IgD-negative memory B cell (primary cell): Measurements from ENCODE around the gene INSM2. TPM values are rescaled to one million over a fixed set of nuclear protein-coding genes. Genes with fewer than 3 reads are reported as not detected.

Experiments used
- H3K27ac Mint-ChIP-seq, 3 donors: one replicate each; pipeline ENCODE4 v1.8.0; 2020 to 2022; ENCODE audit warnings: mild to moderate bottlenecking in 3 of 3, mixed read lengths in 3 of 3, moderate library complexity in 1 of 3
- H3K27me3 Mint-ChIP-seq: one replicate; pipeline ENCODE4 v1.8.0; 2021; ENCODE audit warnings: mixed read lengths
- H3K36me3 Mint-ChIP-seq: one replicate; pipeline ENCODE4 v1.8.0; 2020; ENCODE audit warnings: mild to moderate bottlenecking, mixed read lengths
- H3K4me1 Mint-ChIP-seq, 3 donors: one replicate each; pipeline ENCODE4 v1.8.0; 2020 to 2022; ENCODE audit warnings: mixed read lengths in 3 of 3, mild to moderate bottlenecking in 1 of 3
- H3K4me3 Mint-ChIP-seq, 4 donors: one replicate each; pipeline ENCODE4 v1.8.0; 2020 to 2022; ENCODE audit warnings: mild to moderate bottlenecking in 4 of 4, mixed read lengths in 4 of 4, moderate library complexity in 3 of 4
- H3K9me3 Mint-ChIP-seq, 3 donors: one replicate each; pipeline ENCODE4 v1.8.0; 2020 to 2021; ENCODE audit warnings: mixed read lengths in 3 of 3, mild to moderate bottlenecking in 1 of 3
- polyA plus RNA-seq: library from polyadenylated mRNA; unstranded; fragments of 300-500 nt; fragmentation: Illumina TruSeq; gene quantifications from one replicate; pipeline ENCODE4 v1.2.3, GENCODE V29; 2021

INSM2 gene
- polyA plus RNA-seq, 1 donor from 2014 or later = not detected

GRCh38 chr14:35532783-35533356 is 1.1 kb upstream of the INSM2 start:
- Mint-ChIP-seq H3K4me1 (peaks cover 6 to 10% (median 7%) of the 10 kb centered on the region in 3 donors), H3K27me3 (peaks cover 42% of the 10 kb centered on the region), H3K36me3 (peaks cover 3% of the 10 kb centered on the region), H3K4me3 (peak overlapping the region; percentile 77 to 93 (median 82)), H3K27ac (peak overlapping the region in 1 of 3 donors; percentile 69), H3K9me3 (peaks cover 0 to 3% (median 0%) of the 10 kb centered on the region in 3 donors)

DNA sequence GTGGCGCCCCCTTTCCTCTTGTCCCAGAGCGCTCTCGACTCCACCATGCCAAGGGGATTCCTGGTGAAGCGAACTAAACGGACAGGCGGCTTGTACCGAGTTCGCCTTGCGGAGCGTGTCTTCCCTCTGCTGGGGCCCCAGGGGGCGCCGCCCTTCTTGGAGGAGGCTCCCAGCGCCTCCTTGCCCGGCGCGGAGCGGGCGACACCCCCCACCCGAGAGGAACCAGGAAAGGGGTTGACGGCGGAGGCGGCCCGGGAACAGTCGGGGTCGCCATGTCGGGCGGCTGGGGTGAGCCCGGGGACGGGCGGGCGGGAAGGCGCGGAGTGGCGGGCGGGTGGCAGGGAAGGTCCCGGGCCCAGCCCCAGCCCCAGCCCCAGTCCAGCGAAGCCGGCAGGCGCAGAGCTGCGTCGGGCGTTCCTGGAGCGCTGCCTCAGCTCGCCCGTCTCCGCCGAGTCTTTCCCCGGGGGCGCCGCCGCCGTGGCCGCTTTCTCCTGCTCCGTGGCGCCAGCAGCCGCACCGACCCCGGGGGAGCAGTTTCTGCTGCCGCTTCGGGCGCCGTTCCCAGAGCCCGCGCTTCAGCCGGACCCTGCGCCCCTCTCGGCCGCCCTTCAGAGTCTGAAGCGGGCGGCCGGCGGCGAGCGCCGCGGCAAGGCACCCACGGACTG is 376 bp downstream of the INSM2 start:
- H3K4me1 Mint-ChIP-seq = peaks cover 6 to 13% (median 7%) of the 10 kb centered on the region in 3 donors
- peaks cover 0 to 3% (median 0%) of the 10 kb centered on the region in 3 donors for H3K9me3 Mint-ChIP-seq
- peaks cover 40% of the 10 kb centered on the region for H3K27me3 Mint-ChIP-seq

GRCh38 chr14:35534873-35535482 is 1.0 kb downstream of the INSM2 start:
- Mint-ChIP-seq H3K4me3 (peak overlapping the region; percentile 77 to 93 (median 88)), H3K27ac (peak overlapping the region in 2 of 3 donors; percentile 31 to 60), H3K27me3 (peaks cover 36% of the 10 kb centered on the region), H3K36me3 (peaks cover 9% of the 10 kb centered on the region), H3K4me1 (peaks cover 6 to 18% (median 10%) of the 10 kb centered on the region in 3 donors), H3K9me3 (peaks cover 0 to 3% (median 0%) of the 10 kb centered on the region in 3 donors)

More for the DNA sequence above, 376 bp downstream of the INSM2 start:
- Mint-ChIP-seq H3K36me3 (peaks cover 7% of the 10 kb centered on the region), H3K4me3 (peak overlapping the region; percentile 77 to 93 (median 88)), H3K27ac (peak overlapping the region in 1 of 3 donors; percentile 31)

DNA sequence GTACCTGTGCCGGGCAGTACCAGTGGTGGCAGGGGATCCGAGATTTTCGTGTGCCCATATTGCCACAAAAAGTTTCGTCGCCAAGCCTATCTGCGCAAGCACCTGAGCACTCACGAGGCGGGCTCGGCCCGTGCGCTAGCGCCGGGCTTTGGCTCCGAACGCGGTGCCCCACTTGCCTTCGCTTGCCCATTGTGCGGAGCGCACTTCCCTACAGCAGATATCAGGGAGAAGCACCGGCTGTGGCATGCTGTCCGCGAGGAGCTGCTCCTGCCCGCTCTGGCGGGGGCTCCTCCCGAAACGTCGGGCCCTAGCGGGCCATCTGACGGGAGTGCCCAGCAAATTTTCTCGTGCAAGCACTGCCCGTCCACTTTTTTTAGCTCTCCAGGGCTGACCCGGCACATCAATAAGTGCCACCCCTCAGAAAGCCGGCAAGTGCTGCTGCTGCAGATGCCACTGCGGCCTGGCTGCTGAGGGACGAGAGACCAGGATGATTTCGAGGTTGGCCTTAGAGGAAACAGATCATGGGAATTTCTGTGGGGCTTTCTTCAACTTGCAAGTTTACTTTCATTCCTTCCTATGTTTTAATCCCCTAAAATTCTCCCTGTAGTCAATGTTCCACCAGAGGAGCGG is 1.6 kb downstream of the INSM2 start:
- peak overlapping the region in 3 of 4 donors; percentile 8 to 89 (median 88) for H3K4me3 Mint-ChIP-seq
- peaks cover 9% of the 10 kb centered on the region for H3K36me3 Mint-ChIP-seq
- H3K9me3 Mint-ChIP-seq = peaks cover 0 to 3% (median 0%) of the 10 kb centered on the region in 3 donors
- peaks cover 36% of the 10 kb centered on the region for H3K27me3 Mint-ChIP-seq
- peak overlapping the region in 2 of 3 donors; percentile 6 to 60 for H3K27ac Mint-ChIP-seq
- peaks cover 6 to 21% (median 13%) of the 10 kb centered on the region in 3 donors for H3K4me1 Mint-ChIP-seq

- H3K4me3 Mint-ChIP-seq = no peak overlapping the region
- no peaks in the 10 kb centered on the region for H3K9me3 Mint-ChIP-seq
- H3K27me3 Mint-ChIP-seq = peaks cover 13% of the 10 kb centered on the region
- H3K36me3 Mint-ChIP-seq = peaks cover 13% of the 10 kb centered on the region
- H3K27ac Mint-ChIP-seq = no peak overlapping the region
- peaks cover 4 to 16% (median 10%) of the 10 kb centered on the region in 3 donors for H3K4me1 Mint-ChIP-seq
Measured at GRCh38 chr14:35539969-35540368, 6.0 kb downstream of the INSM2 start.

GRCh38 chr14:35543006-35543405 is 9.0 kb downstream of the INSM2 start:
- Mint-ChIP-seq H3K9me3 (no peaks in the 10 kb centered on the region), H3K27ac (no peak overlapping the region), H3K36me3 (peaks cover 9% of the 10 kb centered on the region), H3K4me1 (peaks cover 3 to 10% (median 8%) of the 10 kb centered on the region in 3 donors), H3K27me3 (no peaks in the 10 kb centered on the region), H3K4me3 (no peak overlapping the region)

DNA sequence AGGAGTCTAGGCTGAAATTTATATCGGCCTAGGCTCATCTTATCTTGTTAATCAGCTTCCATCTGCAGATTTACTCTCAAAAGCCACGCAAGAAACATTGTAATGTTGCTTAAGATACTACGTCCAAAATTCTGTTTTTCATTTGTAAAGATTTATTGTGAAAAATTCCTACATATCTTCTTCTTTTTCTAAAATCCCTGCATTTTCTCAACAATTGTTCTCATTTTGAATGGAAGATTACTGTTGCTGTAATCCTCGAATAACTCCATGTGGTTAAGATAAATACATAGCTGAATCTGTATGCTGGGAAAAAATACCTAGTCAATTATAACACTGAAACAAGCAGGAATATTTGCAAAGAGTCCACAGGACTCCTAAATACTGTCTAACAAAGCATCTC is 15.6 kb downstream of the INSM2 start:
- no peaks in the 10 kb centered on the region for H3K4me1 Mint-ChIP-seq
- H3K4me3 Mint-ChIP-seq = no peak overlapping the region
- no peak overlapping the region for H3K27ac Mint-ChIP-seq
- H3K9me3 Mint-ChIP-seq = no peaks in the 10 kb centered on the region
- peaks cover 4% of the 10 kb centered on the region for H3K36me3 Mint-ChIP-seq
- H3K27me3 Mint-ChIP-seq = no peaks in the 10 kb centered on the region

DNA sequence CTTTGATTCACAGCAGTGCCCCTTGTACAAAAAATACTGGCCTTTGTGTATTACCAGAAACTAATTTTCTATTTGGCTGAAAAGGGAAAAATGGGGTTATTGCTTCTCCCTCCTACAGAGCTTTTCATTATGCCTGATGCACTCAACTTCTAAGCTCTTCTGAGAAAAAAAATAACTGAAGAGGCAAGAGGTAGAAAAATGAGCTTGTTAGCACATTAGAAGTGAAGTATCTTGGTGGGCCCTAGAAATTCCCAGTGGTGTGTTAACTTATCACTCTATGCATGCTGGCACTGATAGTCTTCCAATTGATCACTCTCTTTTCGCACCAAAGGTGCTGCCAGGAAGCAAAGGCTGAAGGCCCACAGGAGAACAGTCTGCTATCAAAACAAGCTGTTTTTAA is 17.1 kb downstream of the INSM2 start:
- no peaks in the 10 kb centered on the region for H3K9me3 Mint-ChIP-seq
- no peaks in the 10 kb centered on the region for H3K27me3 Mint-ChIP-seq
- no peaks in the 10 kb centered on the region for H3K4me1 Mint-ChIP-seq
- no peak overlapping the region for H3K27ac Mint-ChIP-seq
- H3K36me3 Mint-ChIP-seq = peaks cover 4% of the 10 kb centered on the region
- no peak overlapping the region for H3K4me3 Mint-ChIP-seq

GRCh38 chr14:35553808-35554207 is 19.8 kb downstream of the INSM2 start:
- Mint-ChIP-seq H3K9me3 (no peaks in the 10 kb centered on the region), H3K4me1 (no peaks in the 10 kb centered on the region), H3K36me3 (peaks cover 2% of the 10 kb centered on the region), H3K27me3 (no peaks in the 10 kb centered on the region), H3K4me3 (no peak overlapping the region), H3K27ac (no peak overlapping the region)

DNA sequence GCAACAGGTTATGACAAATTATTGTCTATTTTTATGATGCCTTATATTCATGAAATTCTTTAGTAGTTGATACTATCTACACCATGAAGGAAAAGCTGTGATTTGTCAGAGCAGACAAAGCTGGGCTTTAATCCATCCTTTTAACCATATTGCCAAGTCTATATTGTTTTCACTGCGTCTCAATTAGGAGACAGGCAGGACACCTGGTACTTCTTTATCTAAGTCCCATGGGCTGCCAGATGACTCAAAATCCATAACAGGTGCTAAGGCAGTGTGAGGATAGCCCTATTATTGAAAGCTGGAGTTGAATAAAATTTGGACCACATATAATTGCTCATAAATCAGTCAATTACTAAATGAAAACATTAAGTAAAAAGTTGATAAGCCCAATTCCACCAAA is 22.6 kb downstream of the INSM2 start:
- H3K27me3 Mint-ChIP-seq = no peaks in the 10 kb centered on the region
- H3K9me3 Mint-ChIP-seq = no peaks in the 10 kb centered on the region
- H3K4me1 Mint-ChIP-seq = no peaks in the 10 kb centered on the region
- peaks cover 3% of the 10 kb centered on the region for H3K36me3 Mint-ChIP-seq
- H3K27ac Mint-ChIP-seq = no peak overlapping the region
- no peak overlapping the region for H3K4me3 Mint-ChIP-seq

- H3K4me3 Mint-ChIP-seq = no peak overlapping the region
- peaks cover 3% of the 10 kb centered on the region for H3K36me3 Mint-ChIP-seq
- H3K9me3 Mint-ChIP-seq = no peaks in the 10 kb centered on the region
- H3K27me3 Mint-ChIP-seq = no peaks in the 10 kb centered on the region
- H3K4me1 Mint-ChIP-seq = no peaks in the 10 kb centered on the region
- H3K27ac Mint-ChIP-seq = no peak overlapping the region
Measured at GRCh38 chr14:35557221-35557747, 23.3 kb downstream of the INSM2 start.

GRCh38 chr14:35558680-35559079 is 24.7 kb downstream of the INSM2 start:
- H3K4me3 Mint-ChIP-seq = no peak overlapping the region
- H3K27ac Mint-ChIP-seq = no peak overlapping the region
- no peaks in the 10 kb centered on the region for H3K27me3 Mint-ChIP-seq
- peaks cover 10% of the 10 kb centered on the region for H3K36me3 Mint-ChIP-seq
- H3K4me1 Mint-ChIP-seq = no peaks in the 10 kb centered on the region
- no peaks in the 10 kb centered on the region for H3K9me3 Mint-ChIP-seq

- Mint-ChIP-seq H3K27me3 (no peaks in the 10 kb centered on the region), H3K27ac (no peak overlapping the region), H3K36me3 (peaks cover 15% of the 10 kb centered on the region), H3K4me1 (no peaks in the 10 kb centered on the region), H3K9me3 (no peaks in the 10 kb centered on the region), H3K4me3 (no peak overlapping the region)
Measured at GRCh38 chr14:35565871-35566464, 32.0 kb downstream of the INSM2 start.

DNA sequence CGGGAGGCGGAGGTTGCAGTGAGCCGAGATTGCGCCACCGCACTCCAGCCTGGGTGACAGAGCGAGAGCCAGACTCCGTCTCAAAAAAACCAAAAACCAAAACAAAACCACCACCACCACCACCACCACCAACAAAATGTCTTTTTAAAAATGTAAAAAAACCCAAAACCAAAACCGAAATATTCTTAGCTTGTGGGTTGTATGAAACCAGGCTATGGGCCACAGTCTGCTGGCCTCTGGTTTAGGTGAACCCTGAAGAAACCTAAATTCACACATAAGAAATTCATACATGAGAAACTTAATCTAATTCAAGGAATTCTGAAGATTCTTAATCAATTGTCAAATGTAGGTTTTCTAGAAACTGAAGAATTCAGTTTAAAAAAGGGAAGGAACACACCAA is 37.6 kb downstream of the INSM2 start:
- H3K4me1 Mint-ChIP-seq = no peaks in the 10 kb centered on the region
- H3K9me3 Mint-ChIP-seq = no peaks in the 10 kb centered on the region
- no peak overlapping the region for H3K27ac Mint-ChIP-seq
- H3K36me3 Mint-ChIP-seq = peaks cover 14% of the 10 kb centered on the region
- H3K27me3 Mint-ChIP-seq = no peaks in the 10 kb centered on the region
- H3K4me3 Mint-ChIP-seq = no peak overlapping the region

DNA sequence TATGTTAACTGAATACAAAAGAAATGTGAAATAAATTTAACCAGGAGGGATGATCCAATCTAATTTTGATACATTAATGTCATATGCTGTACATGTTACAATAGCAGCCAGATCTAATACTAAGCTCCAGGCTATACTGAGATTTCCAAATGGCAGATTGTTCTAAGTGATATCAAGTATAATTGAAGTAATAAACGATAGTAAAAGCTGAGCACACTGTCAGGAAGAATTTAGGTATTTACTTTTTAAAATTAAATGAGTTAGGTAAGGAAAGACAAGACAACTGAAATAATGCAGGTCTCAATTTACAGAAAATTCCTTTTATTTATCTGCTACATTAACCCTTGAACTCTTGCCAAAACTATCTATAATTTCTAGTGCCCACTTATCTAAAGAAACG is 39.9 kb downstream of the INSM2 start:
- H3K4me1 Mint-ChIP-seq = peaks cover 0 to under 1% (median 0%) of the 10 kb centered on the region in 3 donors
- peaks cover 19% of the 10 kb centered on the region for H3K36me3 Mint-ChIP-seq
- no peak overlapping the region for H3K4me3 Mint-ChIP-seq
- no peak overlapping the region for H3K27ac Mint-ChIP-seq
- no peaks in the 10 kb centered on the region for H3K9me3 Mint-ChIP-seq
- H3K27me3 Mint-ChIP-seq = no peaks in the 10 kb centered on the region
